Kidney epithelial cell (primary cell): Measurements from ENCODE around the gene LRRC8C. TPM values are rescaled to one million over a fixed set of nuclear protein-coding genes. Genes with fewer than 3 reads are reported as not detected.
"Not testable (repeated sequence)": the region's sequence is repeated elsewhere in the genome, so short reads cannot be mapped to it uniquely, and the experiment has no call there.

ENCODE experiments used
- DNase-seq: peaks from one replicate; pipeline ENCODE4 v3.0.0-alpha.2; 2010; ENCODE audit warnings: low read depth
- H3K27me3 ChIP-seq: 2 replicates; pipeline ENCODE4 v1.6.0; 2011; ENCODE audit warnings: low read length; ENCODE audit not compliant: control insufficient read depth, insufficient read depth
- H3K36me3 ChIP-seq: 2 replicates; pipeline ENCODE4 v1.5.1; 2011; ENCODE audit warnings: low read length; ENCODE audit not compliant: control insufficient read depth, insufficient read depth
- H3K4me3 ChIP-seq: 2 replicates; pipeline ENCODE4 v1.5.1; 2011; ENCODE audit warnings: low read depth, mild to moderate bottlenecking, control low read depth, low read length
- CTCF ChIP-seq: IDR thresholded peaks from 2 replicates; pipeline ENCODE4 v1.5.1; 2011; ENCODE audit warnings: mild to moderate bottlenecking, moderate library complexity, low read length, control low read depth, inconsistent platforms; ENCODE audit not compliant: insufficient read depth, poor library complexity, severe bottlenecking
- total RNA-seq: library from RNA; depleted of rRNA; stranded (reverse); fragments of >200 nt; gene quantifications from 2 replicates; pipeline ENCODE4 v1.2.3, GENCODE V29; 2015

LRRC8C gene
- total RNA-seq, 1 donor from 2014 or later: 2.7 TPM

GRCh38 chr1:89590341-89591080, 42.4 kb upstream of the LRRC8C start:
- Histone ChIP-seq H3K4me3 (no peak overlapping the region), H3K36me3 (no peaks in the 10 kb centered on the region), H3K27me3 (no peaks in the 10 kb centered on the region)
- DNase-seq: no peak
- no peak for TF ChIP-seq CTCF

- not testable (repeated sequence) for H3K4me3 ChIP-seq, H3K36me3 ChIP-seq, H3K27me3 ChIP-seq, DNase-seq
These were observed 40.0 kb upstream of the LRRC8C start for GRCh38 chr1:89592861-89593302.

GRCh38 chr1:89594096-89594740, 38.7 kb upstream of the LRRC8C start:
- Histone ChIP-seq H3K27me3 (no peaks in the 10 kb centered on the region), H3K4me3 (no peak overlapping the region), H3K36me3 (no peaks in the 10 kb centered on the region)
- no peak for DNase-seq
- no peak for TF ChIP-seq CTCF

GRCh38 chr1:89596698-89597097, 36.2 kb upstream of the LRRC8C start:
- Histone ChIP-seq H3K4me3 (no peak overlapping the region), H3K27me3 (no peaks in the 10 kb centered on the region), H3K36me3 (no peaks in the 10 kb centered on the region)
- no peak for DNase-seq
- TF ChIP-seq CTCF: no peak

GRCh38 chr1:89598450-89599331, 34.2 kb upstream of the LRRC8C start:
- Histone ChIP-seq H3K27me3 (no peaks in the 10 kb centered on the region), H3K4me3 (no peak overlapping the region), H3K36me3 (no peaks in the 10 kb centered on the region)
- DNase-seq: no peak
- peak; percentile 58 for TF ChIP-seq CTCF

GRCh38 chr1:89599332-89599630, 33.6 kb upstream of the LRRC8C start:
- no peaks in the 10 kb centered on the region for H3K27me3 ChIP-seq
- no peaks in the 10 kb centered on the region for H3K36me3 ChIP-seq
- no peak overlapping the region for H3K4me3 ChIP-seq
- DNase-seq: no peak
- TF ChIP-seq CTCF: no peak
